Neuron (in vitro differentiated cells): ENCODE data around the gene EPHB2.
"Not testable (repeated sequence)": the region's sequence is repeated elsewhere in the genome, so short reads cannot be mapped to it uniquely, and the experiment has no call there.

Experiments
- H2AFZ ChIP-seq: one replicate; pipeline ENCODE4 v1.6.1; 2013; ENCODE audit warnings: low read depth, mild to moderate bottlenecking, inconsistent platforms, low read length, moderate library complexity
- H3K27me3 ChIP-seq: one replicate; pipeline ENCODE4 v1.6.1; 2013; ENCODE audit warnings: low read length; ENCODE audit not compliant: insufficient read depth
- H3K36me3 ChIP-seq: one replicate; pipeline ENCODE4 v1.6.1; 2013; ENCODE audit warnings: low read length; ENCODE audit not compliant: insufficient read depth
- H3K4me1 ChIP-seq: one replicate; pipeline ENCODE4 v1.6.1; 2013; ENCODE audit warnings: low read length; ENCODE audit not compliant: insufficient read depth
- H3K4me3 ChIP-seq: 2 replicates; pipeline ENCODE4 v1.5.1; 2013; ENCODE audit warnings: mild to moderate bottlenecking, low read length, moderate library complexity
- H3K9me3 ChIP-seq: one replicate; pipeline ENCODE4 v1.6.1; 2013; ENCODE audit warnings: low read length

The EPHB2 gene

DNA sequence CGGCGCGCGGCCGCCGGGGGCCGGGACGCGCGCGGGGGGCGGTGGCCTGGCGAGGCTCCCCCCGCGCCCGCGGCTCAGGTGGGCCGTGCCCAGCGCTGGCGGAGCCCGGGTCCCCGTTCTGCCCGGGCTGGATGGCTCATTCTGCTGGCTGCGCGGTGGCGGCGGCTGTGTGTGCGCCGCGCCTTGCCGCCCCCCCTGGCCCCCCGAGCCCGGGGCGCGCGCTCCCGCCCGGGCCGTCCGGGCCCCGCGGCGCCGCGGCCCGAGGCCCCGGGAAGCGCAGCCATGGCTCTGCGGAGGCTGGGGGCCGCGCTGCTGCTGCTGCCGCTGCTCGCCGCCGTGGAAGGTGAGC is at the start of gene EPHB2:
Gene EPHB2 (plus strand): TSS at position 139 of the 349 bp plus-strand sequence. CDS start 144 bp downstream, at position 283.
- Histone ChIP-seq H2AFZ (peak within 1 kb of the TSS; percentile 2), H3K4me3 (peak within 1 kb of the TSS; percentile 53), H3K27me3 (no peaks in the 10 kb centered on the region), H3K4me1 (peaks cover 23% of the 10 kb centered on the region), H3K36me3 (peaks cover 6% of the 10 kb centered on the region), H3K9me3 (no peaks in the 10 kb centered on the region)

DNA sequence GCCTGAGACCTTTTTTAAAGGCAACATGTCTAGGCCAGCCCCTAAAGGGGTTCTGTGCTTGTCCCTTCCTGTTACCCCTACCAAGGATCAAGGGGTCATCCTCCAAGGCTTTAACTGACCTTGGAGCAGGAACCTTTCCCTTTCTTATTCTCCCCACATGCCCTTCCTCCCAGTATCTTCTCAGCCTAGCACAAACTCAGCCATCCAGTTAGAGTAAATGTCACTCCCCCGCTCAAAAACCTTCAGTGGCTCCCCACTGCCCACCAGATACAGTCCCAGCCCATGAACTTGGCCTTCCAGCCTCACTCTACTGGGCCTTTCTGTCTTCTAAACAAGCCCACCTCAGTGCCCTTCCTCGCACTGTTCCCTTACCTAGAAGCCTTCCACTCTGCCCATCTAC is 48.8 kb upstream of the EPHB2 start:
- Histone ChIP-seq H3K4me3 (no peak overlapping the region), H3K27me3 (no peaks in the 10 kb centered on the region), H3K4me1 (peaks cover 10% of the 10 kb centered on the region), H2AFZ (no peak overlapping the region), H3K36me3 (no peaks in the 10 kb centered on the region), H3K9me3 (no peaks in the 10 kb centered on the region)

DNA sequence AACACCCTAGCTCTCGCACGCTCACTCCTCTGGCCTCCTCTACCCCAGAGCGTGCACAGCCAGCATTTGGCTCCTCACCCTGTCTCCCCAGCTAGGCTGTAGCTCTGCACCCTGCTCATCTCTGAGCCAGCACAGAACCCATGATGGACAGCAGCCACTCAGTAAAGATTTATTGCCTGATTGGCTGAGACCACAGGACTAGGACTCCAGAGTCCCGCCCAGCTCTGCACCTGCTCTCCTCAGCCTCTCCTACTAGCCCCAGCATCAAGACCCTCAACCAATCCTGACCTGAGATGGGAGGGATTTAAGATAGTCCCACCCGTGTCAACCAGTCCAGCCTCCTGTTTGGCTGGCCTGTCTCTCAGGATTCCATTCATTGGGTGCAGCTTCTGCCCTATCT is 48.3 kb upstream of the EPHB2 start:
- no peaks in the 10 kb centered on the region for H3K27me3 ChIP-seq
- H3K4me3 ChIP-seq, result no peak overlapping the region
- H3K9me3 ChIP-seq, result no peaks in the 10 kb centered on the region
- H2AFZ ChIP-seq, result no peak overlapping the region
- peaks cover 10% of the 10 kb centered on the region for H3K4me1 ChIP-seq
- no peaks in the 10 kb centered on the region for H3K36me3 ChIP-seq

DNA sequence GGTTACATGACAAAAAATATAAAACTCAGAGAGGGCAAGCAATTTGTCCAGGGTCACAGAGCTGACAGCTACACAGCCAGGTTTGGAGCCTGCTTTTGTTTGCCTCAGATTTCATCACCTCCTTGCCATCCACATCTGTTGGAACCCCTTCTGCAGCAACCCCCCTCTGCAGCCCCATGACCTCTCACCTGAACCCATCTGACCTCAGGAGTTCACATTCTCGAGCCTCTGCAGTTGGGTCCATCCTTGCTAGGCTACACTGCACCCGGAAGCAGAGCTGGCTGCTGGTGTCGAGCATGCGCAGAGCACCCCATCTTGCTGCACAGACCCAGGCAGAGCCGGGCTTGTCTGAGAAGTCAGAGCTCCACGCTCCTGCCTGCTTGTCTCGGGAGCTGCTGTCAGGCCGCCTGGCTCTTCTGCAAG is 47.6 kb upstream of the EPHB2 start:
- H3K36me3 ChIP-seq, result no peaks in the 10 kb centered on the region
- no peak overlapping the region for H2AFZ ChIP-seq
- no peaks in the 10 kb centered on the region for H3K27me3 ChIP-seq
- H3K4me1 ChIP-seq, result peaks cover 15% of the 10 kb centered on the region
- no peak overlapping the region for H3K4me3 ChIP-seq
- no peaks in the 10 kb centered on the region for H3K9me3 ChIP-seq

DNA sequence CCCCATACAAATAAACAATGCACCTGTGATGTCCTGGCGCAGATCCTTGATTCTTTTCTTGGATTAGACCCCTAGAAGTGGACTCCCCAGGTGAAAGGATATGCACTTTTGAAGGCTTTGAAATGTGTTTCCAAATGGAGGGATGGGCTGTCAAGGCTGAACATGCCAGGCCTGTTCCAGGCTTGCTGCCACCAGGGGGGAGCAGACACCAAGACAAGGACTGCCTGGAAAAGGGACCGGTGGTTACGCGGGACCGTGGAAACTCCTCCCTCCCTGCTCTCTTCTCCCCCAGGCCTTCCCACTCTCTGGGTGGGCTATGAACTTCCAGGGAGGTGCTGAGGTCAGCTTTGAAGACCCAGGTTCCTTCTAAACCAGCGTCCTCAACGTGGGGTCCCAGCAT is 44.9 kb upstream of the EPHB2 start:
- Histone ChIP-seq H3K4me3 (no peak overlapping the region), H3K9me3 (no peaks in the 10 kb centered on the region), H3K27me3 (peaks cover 6% of the 10 kb centered on the region), H3K4me1 (peaks cover 15% of the 10 kb centered on the region), H3K36me3 (no peaks in the 10 kb centered on the region), H2AFZ (no peak overlapping the region)

DNA sequence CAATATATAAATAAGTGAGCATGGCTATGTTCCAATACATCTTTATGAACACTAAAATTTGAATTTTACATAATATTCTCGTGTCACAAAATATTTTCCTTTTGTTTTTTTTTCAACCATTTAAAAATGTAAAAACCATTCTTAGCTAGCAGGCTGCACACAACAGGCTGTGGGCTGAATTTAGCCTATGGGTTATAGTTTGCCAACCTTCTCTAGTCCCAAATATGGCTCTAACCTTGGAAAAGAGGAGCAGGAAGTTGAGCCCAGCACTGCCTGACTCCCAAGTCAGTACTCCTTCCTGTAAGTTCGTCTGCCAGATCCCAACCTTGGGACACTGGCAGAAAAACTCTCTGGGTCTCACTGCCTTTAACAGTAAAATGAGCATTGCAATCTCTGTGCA is 44.2 kb upstream of the EPHB2 start:
- Histone ChIP-seq H3K4me1 (peaks cover 15% of the 10 kb centered on the region), H3K36me3 (no peaks in the 10 kb centered on the region), H3K27me3 (peaks cover 6% of the 10 kb centered on the region), H2AFZ (no peak overlapping the region), H3K9me3 (no peaks in the 10 kb centered on the region), H3K4me3 (no peak overlapping the region)

DNA sequence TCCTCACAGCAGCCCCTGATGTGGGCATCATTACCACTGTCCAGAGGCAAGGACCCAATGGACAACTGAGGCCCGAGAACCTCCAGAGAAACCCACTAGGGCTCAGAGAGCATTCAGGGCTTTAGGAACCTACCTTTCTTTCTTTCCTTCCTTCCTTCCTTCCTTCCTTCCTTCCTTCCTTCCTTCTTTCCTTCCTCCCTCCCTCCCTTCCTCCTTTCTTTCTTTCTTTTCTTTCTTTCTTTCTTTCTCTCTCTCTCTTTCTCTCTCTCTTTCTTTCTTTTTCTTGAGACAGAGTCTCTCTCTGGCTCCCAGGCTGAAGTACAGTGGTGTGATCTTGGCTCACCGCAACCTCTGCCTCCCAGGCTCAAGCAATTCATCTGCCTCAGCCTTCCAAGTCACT is 41.8 kb upstream of the EPHB2 start:
- not testable (repeated sequence) for H3K4me3 ChIP-seq, H3K36me3 ChIP-seq, H2AFZ ChIP-seq, H3K9me3 ChIP-seq, H3K27me3 ChIP-seq
- H3K4me1 ChIP-seq, result peaks cover 31% of the 10 kb centered on the region

DNA sequence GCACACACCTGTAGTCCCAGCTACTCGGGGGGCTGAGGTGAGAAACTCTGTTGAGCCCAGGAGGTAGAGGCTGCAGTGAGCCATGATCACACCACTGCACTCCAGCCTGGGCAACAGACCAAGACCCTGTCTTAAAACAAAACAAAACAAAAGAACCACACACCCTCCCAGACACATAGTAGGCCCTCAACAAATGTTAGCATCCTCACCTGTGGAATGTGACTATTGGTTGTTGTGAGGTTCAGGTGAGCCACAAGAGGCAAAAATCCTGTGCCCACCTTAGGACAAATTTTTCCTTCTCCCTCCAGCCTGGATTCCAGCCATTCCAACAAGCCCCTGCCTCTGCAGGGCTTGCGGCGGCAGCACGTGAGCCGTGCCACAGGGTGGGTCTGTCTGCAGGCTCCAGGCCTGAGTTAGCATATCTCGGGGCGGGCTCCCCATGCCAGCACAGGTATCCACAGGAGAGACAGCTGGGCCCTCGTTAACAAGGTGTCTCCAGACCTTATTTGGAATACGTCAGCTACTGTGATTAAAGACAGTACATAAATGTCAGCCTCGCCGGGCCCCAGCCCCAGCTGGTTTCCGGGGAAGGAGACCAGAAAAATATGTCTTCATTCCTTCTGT is 40.2 kb upstream of the EPHB2 start:
- H3K36me3 ChIP-seq, result no peaks in the 10 kb centered on the region
- no peak overlapping the region for H3K4me3 ChIP-seq
- peaks cover 37% of the 10 kb centered on the region for H3K4me1 ChIP-seq
- peaks cover 6% of the 10 kb centered on the region for H3K27me3 ChIP-seq
- no peaks in the 10 kb centered on the region for H3K9me3 ChIP-seq
- H2AFZ ChIP-seq, result no peak overlapping the region

DNA sequence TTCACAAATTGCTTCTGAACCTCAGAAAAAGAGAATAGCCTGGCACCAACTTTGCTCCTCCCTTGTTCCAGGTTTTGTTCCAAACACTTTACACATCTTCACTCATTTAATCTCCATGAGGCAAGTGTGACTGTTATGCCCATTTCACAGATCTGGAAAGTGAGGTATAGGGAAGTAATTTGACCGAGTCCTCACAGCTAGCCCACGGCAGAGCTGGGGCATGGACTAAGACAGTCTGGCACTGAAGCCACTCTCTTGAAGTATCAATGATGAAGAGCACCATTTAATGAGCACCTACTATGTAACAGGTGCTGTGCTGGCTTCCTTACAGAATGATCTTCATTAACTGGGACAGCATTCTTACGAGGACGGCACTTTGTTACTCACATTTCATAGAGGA is 38.6 kb upstream of the EPHB2 start:
- Histone ChIP-seq H3K4me1 (peaks cover 27% of the 10 kb centered on the region), H3K9me3 (no peaks in the 10 kb centered on the region), H3K27me3 (peaks cover 6% of the 10 kb centered on the region), H3K4me3 (no peak overlapping the region), H3K36me3 (no peaks in the 10 kb centered on the region), H2AFZ (no peak overlapping the region)

DNA sequence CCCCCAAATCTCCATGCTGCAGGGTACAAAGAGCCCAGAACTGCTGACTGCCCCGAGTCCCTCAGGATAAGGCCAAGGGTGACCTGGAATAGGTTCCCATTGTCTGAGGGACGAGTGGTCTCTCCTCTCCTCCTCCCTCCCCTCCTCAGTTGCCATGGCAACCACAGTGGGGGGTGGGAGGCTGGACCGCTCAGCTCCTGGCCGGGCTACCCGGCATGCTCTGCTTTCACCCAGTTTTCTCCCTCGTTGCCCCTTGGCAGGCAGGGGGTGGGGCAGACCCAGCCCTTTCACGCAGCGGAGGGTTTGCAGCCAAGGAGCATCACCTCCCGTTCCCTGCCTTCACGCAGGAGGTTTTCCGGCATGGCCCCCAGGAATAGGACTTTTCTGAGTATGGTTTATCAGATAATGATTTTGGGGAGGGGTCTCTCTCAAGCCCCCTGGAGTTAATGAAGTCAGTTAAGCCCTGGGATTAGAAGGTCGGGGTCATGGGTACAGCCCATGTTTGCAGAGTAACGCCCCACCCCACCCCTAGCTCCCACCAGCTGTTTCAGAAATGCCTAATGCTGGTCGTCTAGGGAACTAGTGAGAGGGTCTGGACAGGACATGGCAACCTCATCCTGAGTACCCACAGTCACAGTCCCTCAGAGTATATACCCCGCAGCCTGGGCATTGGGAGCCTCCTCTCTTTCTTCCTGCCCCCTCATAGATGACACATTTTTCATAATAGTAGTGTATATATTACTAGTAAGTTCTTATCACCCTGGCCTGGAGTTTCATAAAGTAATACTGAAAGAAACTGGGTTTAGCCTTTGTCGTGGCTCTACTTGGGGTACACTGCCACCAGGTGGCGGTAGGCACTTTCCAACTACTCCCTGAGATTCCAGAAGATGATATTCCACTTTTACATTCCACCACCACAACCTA is 36.9 kb upstream of the EPHB2 start:
- Histone ChIP-seq H3K36me3 (no peaks in the 10 kb centered on the region), H3K9me3 (no peaks in the 10 kb centered on the region), H3K27me3 (peaks cover 3% of the 10 kb centered on the region), H3K4me1 (peaks cover 30% of the 10 kb centered on the region), H2AFZ (peak overlapping the region; percentile 51), H3K4me3 (peak overlapping the region; percentile 25)

DNA sequence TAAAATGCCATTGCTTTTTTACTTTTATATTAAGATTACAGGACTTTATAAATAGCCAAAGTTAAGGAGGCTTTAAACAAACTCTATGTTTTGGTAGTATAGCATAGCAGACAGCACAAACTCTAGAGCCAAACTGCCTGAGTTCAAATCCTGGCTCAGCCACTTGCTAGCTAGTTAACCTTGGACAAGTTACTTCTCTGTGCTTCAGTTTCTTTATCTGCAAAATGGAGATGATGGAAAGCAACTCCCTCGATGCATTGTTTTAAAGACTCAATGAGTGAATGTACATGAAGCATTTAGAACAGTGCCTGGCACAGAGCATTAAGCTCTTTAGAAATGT is 36.3 kb upstream of the EPHB2 start:
- Histone ChIP-seq H3K4me3 (no peak overlapping the region), H3K9me3 (no peaks in the 10 kb centered on the region), H3K4me1 (peaks cover 33% of the 10 kb centered on the region), H2AFZ (no peak overlapping the region), H3K27me3 (peaks cover 3% of the 10 kb centered on the region), H3K36me3 (no peaks in the 10 kb centered on the region)

DNA sequence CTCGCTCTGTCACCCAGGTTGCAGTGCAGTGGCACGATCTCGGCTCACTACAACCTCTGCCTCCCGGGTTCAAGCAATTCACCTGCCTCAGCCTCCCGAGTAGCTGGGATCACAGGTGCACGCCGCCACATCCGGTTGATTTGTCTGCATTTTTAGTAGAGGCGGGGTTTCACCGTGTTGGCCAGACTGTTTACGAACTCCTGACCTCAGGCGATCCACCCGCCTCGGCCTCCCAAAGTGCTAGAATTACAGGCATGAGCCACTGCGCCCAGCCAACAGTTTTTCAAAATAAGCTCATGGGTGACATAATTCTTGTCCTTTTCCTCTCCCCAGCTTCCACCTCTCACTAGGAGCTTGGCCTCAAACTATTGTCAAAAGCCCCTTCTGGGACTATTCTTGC is 34.5 kb upstream of the EPHB2 start:
- not testable (repeated sequence) for H3K9me3 ChIP-seq, H3K4me3 ChIP-seq, H3K36me3 ChIP-seq, H3K27me3 ChIP-seq, H2AFZ ChIP-seq
- H3K4me1 ChIP-seq, result peaks cover 39% of the 10 kb centered on the region

DNA sequence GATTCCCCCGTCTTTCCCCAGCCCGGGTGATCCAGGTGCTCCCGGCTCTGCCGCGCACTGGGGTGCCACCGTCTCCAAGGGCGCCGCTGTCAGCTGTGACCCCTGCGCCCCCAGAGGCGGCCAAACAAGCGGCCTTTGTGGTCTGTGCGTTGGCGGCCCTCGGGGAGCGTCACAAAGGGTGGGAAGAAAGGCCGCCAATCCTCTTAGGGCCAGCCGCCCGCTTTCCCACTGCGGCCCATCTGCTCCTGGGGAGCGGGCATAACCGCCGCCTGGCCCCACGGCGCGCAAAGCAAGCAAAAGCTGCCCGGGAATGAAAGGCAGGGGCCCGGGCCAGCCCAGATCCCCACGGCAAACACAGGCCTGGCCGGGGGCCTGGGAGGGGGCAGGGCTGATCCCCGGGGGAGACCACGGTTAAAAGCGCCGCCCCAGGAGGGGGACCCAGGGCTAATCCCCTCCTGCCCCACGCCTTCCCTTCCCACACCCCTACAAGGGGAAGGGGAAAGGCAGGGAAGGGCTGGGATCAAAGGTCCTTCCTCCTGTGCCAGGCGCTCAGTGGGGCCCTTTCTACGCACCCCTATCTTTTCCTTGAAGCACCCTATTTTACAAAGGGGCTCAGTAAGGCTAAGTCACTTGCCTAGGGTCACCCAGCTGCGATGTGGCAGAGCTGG is 33.6 kb upstream of the EPHB2 start:
- Histone ChIP-seq H3K4me3 (no peak overlapping the region), H3K27me3 (no peaks in the 10 kb centered on the region), H2AFZ (no peak overlapping the region), H3K36me3 (no peaks in the 10 kb centered on the region), H3K9me3 (no peaks in the 10 kb centered on the region), H3K4me1 (peaks cover 39% of the 10 kb centered on the region)
